Lower lobe of right lung (tissue), 2 donors: ENCODE measurements around the gene DLG3. TPM values are rescaled to one million over a fixed set of nuclear protein-coding genes. Genes with fewer than 3 reads are reported as not detected.

ENCODE experiments used
- ATAC-seq, 2 donors: fragments of 200-7000 bp; cut with Tn5 transposase; one replicate each; pipeline ENCODE4 v1.9.1; 2020 to 2022; ENCODE audit warnings: mild to moderate bottlenecking in 2 of 2, moderate library complexity in 2 of 2
- DNase-seq: peaks from one replicate; pipeline ENCODE4 v3.0.0-alpha.2; 2020
- H3K27ac ChIP-seq: fragments of 200-600 bp; one replicate; pipeline ENCODE4 v1.8.0; 2022
- H3K27me3 ChIP-seq: fragments of 200-600 bp; one replicate; pipeline ENCODE4 v1.8.0; 2022; ENCODE audit warnings: low read depth
- H3K36me3 ChIP-seq: fragments of 200-600 bp; one replicate; pipeline ENCODE4 v1.8.0; 2022; ENCODE audit warnings: mild to moderate bottlenecking
- H3K4me1 ChIP-seq: fragments of 200-600 bp; one replicate; pipeline ENCODE4 v1.8.0; 2022
- H3K4me3 ChIP-seq: fragments of 200-600 bp; one replicate; pipeline ENCODE4 v1.8.0; 2022; ENCODE audit warnings: mild to moderate bottlenecking
- H3K9me3 ChIP-seq: fragments of 200-600 bp; one replicate; pipeline ENCODE4 v1.8.0; 2022
- intact Hi-C: fragments of 100-400 bp; cut with DNase I; formaldehyde crosslinking; loops from one replicate; pipeline ENCODE4 v1.11.0; 2022
- total RNA-seq: library from RNA; stranded (reverse); fragmentation: NEBNext Ultra II Directional; extraction: Animal tissue kit (Norgen Biotek cat#: 25700); gene quantifications from one replicate; pipeline ENCODE4 v1.2.1, GENCODE V29; 2021
- TF ChIP-seq, protein P1 (sequence below): fragments of 200-600 bp; IDR thresholded peaks from one replicate; pipeline ENCODE4 v1.8.0; 2022; ENCODE audit warnings: antibody characterized with exemption, mild to moderate bottlenecking
- donor health status: DM: no; HTN: yes; CAD: no; lungs with severe emphysema.

Gene DLG3
- total RNA-seq, 1 donor from 2014 or later, result 24.1 TPM

DNA sequence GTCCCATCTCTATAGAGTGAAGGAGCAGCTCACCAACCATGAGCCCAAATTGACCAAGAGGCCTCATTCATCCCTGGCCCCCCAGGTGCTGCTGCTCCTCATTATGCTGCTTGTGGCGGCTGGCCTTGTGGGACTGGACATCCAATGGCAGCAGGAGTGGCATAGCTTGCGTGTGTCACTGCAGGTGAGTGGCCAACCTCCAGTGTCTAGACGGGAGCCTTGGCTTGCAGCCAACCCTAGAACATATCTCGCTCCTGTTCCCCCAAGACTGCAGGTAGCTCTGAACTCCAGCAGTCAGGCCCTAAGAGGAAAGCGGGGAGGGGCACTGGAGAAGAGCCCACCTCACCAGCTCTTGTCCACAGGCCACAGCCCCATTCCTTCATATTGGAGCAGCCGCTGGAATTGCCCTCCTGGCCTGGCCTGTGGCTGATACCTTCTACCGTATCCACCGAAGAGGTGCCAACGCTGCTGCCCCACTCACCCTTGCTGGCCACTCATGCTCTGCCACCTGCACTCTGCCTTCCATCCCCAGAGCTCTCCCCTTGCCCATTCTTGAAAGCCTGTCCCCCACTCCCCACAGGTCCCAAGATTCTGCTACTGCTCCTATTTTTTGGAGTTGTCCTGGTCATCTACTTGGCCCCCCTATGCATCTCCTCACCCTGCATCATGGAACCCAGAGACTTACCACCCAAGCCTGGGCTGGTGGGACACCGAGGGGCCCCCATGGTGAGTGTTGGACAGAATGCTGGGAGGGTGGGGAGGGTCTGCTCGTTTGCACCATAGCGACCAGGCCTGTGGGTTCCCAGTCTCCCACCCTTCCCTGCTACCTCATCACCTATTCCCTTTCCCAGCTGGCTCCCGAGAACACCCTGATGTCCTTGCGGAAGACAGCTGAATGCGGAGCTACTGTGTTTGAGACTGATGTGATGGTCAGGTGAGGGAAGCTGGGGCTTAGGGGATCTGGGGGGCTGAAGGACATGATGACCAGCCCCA is 18.1 kb upstream of the DLG3 start:
- no peaks in the 10 kb centered on the region for H3K9me3 ChIP-seq
- H3K4me3 ChIP-seq, result no peak overlapping the region

DNA sequence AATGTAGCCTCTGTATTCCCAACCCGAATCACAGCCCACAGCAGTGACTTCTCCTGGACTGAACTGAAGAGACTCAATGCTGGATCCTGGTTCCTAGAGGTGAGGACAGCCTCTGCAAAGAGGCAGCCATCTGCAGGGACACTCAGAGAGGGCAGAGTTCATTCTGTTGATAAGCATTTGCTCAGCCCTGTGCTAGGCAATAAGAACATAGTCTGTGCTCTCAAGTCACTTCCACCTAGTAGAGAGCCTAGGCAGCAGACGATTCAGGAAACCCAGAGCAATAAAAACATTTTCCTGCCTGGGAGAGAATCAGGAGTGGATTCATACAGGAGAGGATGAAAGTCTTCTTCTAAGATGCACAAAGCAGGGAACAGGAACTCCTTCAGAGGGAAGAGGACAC is 17.3 kb upstream of the DLG3 start:
- H3K36me3 ChIP-seq, result no peaks in the 10 kb centered on the region
- H3K4me1 ChIP-seq, result no peaks in the 10 kb centered on the region
- H3K9me3 ChIP-seq, result no peaks in the 10 kb centered on the region
- TF ChIP-seq, protein P1, sequence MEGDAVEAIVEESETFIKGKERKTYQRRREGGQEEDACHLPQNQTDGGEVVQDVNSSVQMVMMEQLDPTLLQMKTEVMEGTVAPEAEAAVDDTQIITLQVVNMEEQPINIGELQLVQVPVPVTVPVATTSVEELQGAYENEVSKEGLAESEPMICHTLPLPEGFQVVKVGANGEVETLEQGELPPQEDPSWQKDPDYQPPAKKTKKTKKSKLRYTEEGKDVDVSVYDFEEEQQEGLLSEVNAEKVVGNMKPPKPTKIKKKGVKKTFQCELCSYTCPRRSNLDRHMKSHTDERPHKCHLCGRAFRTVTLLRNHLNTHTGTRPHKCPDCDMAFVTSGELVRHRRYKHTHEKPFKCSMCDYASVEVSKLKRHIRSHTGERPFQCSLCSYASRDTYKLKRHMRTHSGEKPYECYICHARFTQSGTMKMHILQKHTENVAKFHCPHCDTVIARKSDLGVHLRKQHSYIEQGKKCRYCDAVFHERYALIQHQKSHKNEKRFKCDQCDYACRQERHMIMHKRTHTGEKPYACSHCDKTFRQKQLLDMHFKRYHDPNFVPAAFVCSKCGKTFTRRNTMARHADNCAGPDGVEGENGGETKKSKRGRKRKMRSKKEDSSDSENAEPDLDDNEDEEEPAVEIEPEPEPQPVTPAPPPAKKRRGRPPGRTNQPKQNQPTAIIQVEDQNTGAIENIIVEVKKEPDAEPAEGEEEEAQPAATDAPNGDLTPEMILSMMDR, result no peak
- ATAC-seq (no peak), DNase-seq (no peak)
- no peak overlapping the region for H3K4me3 ChIP-seq
- H3K27ac ChIP-seq, result no peak overlapping the region
- intact Hi-C loops, result no loop called here
- no peaks in the 10 kb centered on the region for H3K27me3 ChIP-seq

More for the DNA sequence above, 18.1 kb upstream of the DLG3 start:
- Histone ChIP-seq H3K36me3 (no peaks in the 10 kb centered on the region), H3K27ac (no peak overlapping the region), H3K4me1 (no peaks in the 10 kb centered on the region), H3K27me3 (no peaks in the 10 kb centered on the region)
- TF ChIP-seq, protein P1, result no peak
- no peak for DNase-seq
- intact Hi-C loops, result no loop called here
- ATAC-seq, result no peak

DNA sequence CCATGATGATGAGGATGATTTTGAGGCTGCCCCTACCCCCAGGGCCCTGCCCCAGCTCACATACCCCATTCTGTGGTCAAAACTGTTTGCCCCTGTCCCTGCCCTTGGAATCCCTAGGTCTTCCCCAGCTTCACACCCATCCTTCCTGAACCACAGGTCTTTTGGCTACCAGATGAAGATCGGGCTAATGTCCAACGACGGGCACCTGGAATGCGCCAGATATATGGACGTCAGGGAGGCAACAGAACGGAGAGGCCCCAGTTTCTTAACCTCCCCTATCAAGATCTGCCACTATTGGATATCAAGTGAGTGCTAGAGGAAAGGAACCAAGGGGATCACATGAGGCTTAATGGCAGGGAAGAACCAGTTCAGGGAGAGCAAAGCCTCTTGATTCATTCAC is 14.9 kb upstream of the DLG3 start:
- TF ChIP-seq, protein P1, result no peak
- intact Hi-C loops, result no loop called here
- no peak for ATAC-seq
- H3K4me1 ChIP-seq, result no peaks in the 10 kb centered on the region
- no peak for DNase-seq
- H3K9me3 ChIP-seq, result no peaks in the 10 kb centered on the region
- no peaks in the 10 kb centered on the region for H3K27me3 ChIP-seq
- no peaks in the 10 kb centered on the region for H3K36me3 ChIP-seq
- H3K4me3 ChIP-seq, result no peak overlapping the region
- no peak overlapping the region for H3K27ac ChIP-seq

DNA sequence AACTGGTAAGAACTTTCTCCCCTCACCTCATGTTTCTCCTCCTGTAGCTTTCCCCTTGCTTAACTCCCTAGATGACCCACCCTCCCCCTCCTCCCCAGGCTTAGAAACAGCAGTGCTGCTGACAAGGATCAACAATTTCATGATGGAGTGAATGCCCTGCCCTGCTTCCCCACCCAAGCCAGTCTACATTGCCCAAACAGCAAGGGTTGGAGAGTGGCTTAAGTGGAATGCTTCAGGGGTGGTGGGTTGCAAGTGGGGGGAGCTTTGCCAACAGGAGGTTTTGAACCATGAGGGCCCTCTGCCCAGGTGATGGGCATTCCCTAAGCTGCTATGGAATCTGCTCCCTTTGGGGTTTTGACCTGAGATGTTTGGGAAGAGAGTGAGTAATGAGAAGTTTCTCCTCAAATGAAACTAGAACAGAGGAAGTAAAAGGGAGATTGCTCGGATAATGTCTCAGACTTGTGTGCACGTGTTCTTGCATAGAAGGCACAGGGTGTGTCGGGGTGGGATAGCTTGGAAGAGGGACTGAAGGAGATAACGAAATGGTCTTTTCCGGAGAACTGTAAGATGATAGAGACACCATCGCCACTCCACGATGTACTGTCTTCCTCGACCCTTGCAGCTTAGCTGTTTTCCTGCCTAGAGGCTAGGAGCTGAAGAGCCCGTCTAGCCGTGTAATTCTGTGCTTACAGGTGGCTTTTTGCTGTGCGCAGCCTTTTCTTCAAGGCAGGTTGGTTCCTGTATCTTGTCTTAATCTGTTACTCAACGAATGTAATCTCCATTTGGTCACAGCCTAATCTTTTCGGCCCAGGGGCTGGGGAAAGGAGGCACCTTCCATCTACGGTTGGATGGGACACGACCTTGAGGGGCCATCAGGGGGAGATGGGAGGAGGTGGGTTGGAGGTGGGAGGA is 11.4 kb upstream of the DLG3 start:
- no peaks in the 10 kb centered on the region for H3K9me3 ChIP-seq
- TF ChIP-seq, protein P1, result no peak
- H3K27me3 ChIP-seq, result no peaks in the 10 kb centered on the region
- intact Hi-C loops, result no loop called here
- peak overlapping the region; percentile 71 for H3K4me3 ChIP-seq
- no peaks in the 10 kb centered on the region for H3K4me1 ChIP-seq
- H3K27ac ChIP-seq, result no peak overlapping the region
- H3K36me3 ChIP-seq, result no peaks in the 10 kb centered on the region
- DNase-seq (no peak), ATAC-seq (no peak)

DNA sequence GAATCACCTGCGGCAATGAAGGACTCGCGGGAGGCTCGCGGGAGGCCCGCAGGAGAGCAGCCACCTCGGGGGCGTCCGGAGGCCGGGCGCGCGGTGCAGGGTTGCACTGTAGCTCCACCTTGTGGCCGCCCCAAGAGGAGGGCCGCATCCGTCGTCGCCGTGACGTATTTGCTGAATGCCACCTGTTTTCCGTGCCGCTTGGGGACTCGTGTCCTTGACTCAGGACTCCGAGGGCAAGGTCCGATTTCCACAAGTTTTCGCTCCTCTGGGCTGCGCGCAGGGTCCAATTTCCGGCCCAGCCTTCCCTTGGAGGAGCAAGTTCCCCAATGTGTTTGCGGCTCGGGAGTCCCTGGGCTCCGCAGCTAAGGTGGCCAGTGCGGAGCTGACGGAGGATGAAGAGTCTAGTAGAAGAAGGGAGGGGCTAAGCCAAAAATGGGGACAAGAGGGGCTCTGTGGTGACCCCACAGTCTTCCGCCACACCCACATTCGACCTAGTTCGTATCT is 10.7 kb upstream of the DLG3 start:
- intact Hi-C loops, result no loop called here
- Histone ChIP-seq H3K9me3 (no peaks in the 10 kb centered on the region), H3K27ac (peak overlapping the region; percentile 64), H3K36me3 (no peaks in the 10 kb centered on the region), H3K4me1 (no peaks in the 10 kb centered on the region), H3K4me3 (peak overlapping the region; percentile 71), H3K27me3 (no peaks in the 10 kb centered on the region)
- peak; percentile 82 for DNase-seq
- TF ChIP-seq, protein P1, result peak; percentile 66
- peak; percentile 90 to 95 for ATAC-seq
